Esophagus muscularis mucosa (tissue), 4 donors: ENCODE measurements around the gene C5orf34. TPM values are rescaled to one million over a fixed set of nuclear protein-coding genes. Genes with fewer than 3 reads are reported as not detected.

Experiments
- total RNA-seq, 4 donors: library from RNA; depleted of rRNA; stranded (reverse); fragments of >200 nt; gene quantifications; one replicate each; pipeline versions ENCODE4 v1.1.0 to v1.2.1, GENCODE V29; 2016

The C5orf34 gene
- total RNA-seq, 4 donors from 2014 or later: 0.42 to 1.6 (median 1.4) TPM

Other genes starting within 250 kb of the C5orf34 start
- 10 to 100 TPM; 11.1 to 19.9 (median 12.7) TPM for gene HMGCS1, start 201.7 kb downstream of the C5orf34 start, total RNA-seq
- 1 to 10 TPM; 2.2 to 3.3 (median 2.3) TPM for gene CCL28, start 102.8 kb downstream of the C5orf34 start, total RNA-seq
- gene TMEM267, start 31.3 kb downstream of the C5orf34 start, total RNA-seq: 10 to 100 TPM in 1 of 4 donors, 1 to 10 TPM in 3; 6.1 to 10.4 (median 9.2) TPM
- 100 to 1,000 TPM in 3 of 4 donors, 10 to 100 TPM in 1; 81.4 to 135 (median 106) TPM for gene PAIP1, start 41.9 kb upstream of the C5orf34 start, total RNA-seq
- gene NNT, start 88.0 kb upstream of the C5orf34 start, total RNA-seq: 10 to 100 TPM; 49.0 to 90.1 (median 70.3) TPM